ENCODE data around the gene VSTM2L. TPM values are rescaled to one million over a fixed set of nuclear protein-coding genes. Genes with fewer than 3 reads are reported as not detected.

The VSTM2L gene
- total RNA-seq, 2 experiments from 2014 or later = not detected

DNA sequence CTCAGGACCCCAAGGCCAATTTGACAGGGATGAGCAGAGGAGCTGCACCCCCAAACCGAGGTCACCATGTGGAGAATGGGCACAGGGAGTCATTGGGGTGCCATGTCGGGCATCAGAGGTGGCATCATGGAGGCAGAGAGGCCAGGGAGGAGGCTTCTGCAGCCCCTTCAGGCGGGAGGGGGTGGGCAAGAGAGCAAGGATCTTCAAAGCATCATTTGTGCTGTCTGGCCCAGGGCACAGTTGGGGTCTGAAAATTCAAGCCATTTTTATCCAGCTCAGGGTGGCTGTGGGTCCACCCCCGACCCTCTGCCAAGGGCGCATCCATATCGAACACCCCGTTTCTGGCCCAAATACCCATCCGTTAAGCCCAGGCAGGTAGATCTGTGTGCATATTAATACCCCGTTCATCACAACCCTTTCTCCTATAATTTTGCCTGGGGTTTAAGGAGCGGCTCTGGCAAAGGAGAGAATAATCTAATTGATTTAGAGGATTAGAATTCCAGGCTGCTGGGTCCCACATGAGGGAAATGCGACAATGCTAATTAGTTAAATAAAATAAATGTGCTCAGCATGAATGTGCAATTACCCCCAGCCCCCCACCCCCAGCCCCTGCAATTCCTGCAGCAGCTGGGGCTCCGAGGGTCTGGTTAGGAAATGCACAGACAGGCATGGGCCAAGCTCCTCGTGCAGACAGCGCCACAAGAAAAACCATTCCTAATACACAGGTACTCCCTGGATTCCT is 31.9 kb downstream of the VSTM2L start:
- no peak for DNase-seq
- peaks cover 1% of the 10 kb centered on the region for H3K27me3 Mint-ChIP-seq
- no peaks in the 10 kb centered on the region for H3K36me3 Mint-ChIP-seq (ENCODE audit: low read depth)
- no peak overlapping the region for H3K4me3 Mint-ChIP-seq
- no peaks in the 10 kb centered on the region for H3K4me1 Mint-ChIP-seq
- H3K27ac Mint-ChIP-seq = no peak overlapping the region
- H3K9me3 Mint-ChIP-seq = no peaks in the 10 kb centered on the region
- ChIA-PET POLR2A (no interaction called here), CTCF (no interaction called here)

DNA sequence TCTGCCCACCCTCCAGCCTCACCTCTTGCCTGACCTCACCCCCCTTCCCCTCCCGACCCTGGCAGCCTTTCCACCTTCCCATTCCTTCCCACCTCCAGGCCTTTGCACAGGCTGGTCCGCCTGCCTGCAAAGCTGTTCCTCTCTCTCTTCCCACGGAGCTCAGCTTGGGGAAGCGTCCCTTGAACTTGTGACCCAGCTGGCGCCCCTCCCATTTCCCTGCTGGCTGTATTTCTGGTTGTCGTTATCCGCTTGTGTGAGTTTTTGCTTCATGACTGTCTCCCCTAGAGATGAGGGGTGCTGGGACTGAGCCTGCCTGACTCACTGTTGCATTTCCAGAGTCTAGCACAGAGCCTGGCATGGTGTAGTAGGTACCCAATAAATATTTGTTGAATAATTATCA is 32.5 kb downstream of the VSTM2L start:
- ChIA-PET POLR2A (interaction anchor here (0.6 kb wide), 1 partner anchor 70 kb away, joined by 3 read pairs; no protein-coding TSS in a partner anchor), CTCF (interaction anchor here (0.6 kb wide), 1 partner anchor 717 kb away, joined by 3 read pairs; no protein-coding TSS in a partner anchor)
- DNase-seq = no peak

GRCh38 chr20:37936041-37936440 is 33.1 kb downstream of the VSTM2L start:
- POLR2A ChIA-PET = interaction anchor here (0.6 kb wide), 1 partner anchor 70 kb away, joined by 3 read pairs; no protein-coding TSS in a partner anchor
- no peak overlapping the region for H3K27ac Mint-ChIP-seq
- DNase-seq = no peak
- CTCF ChIA-PET = interaction anchor here (0.6 kb wide), 1 partner anchor 716 kb away, joined by 3 read pairs; no protein-coding TSS in a partner anchor
- peaks cover 1% of the 10 kb centered on the region for H3K27me3 Mint-ChIP-seq
- H3K36me3 Mint-ChIP-seq (ENCODE audit: low read depth) = no peaks in the 10 kb centered on the region
- H3K4me1 Mint-ChIP-seq = no peaks in the 10 kb centered on the region
- no peak overlapping the region for H3K4me3 Mint-ChIP-seq
- no peaks in the 10 kb centered on the region for H3K9me3 Mint-ChIP-seq

More for the DNA sequence above, 32.5 kb downstream of the VSTM2L start:
- no peaks in the 10 kb centered on the region for H3K36me3 Mint-ChIP-seq (ENCODE audit: low read depth)
- no peaks in the 10 kb centered on the region for H3K4me1 Mint-ChIP-seq
- no peak overlapping the region for H3K4me3 Mint-ChIP-seq
- peaks cover 1% of the 10 kb centered on the region for H3K27me3 Mint-ChIP-seq
- no peaks in the 10 kb centered on the region for H3K9me3 Mint-ChIP-seq
- no peak overlapping the region for H3K27ac Mint-ChIP-seq

DNA sequence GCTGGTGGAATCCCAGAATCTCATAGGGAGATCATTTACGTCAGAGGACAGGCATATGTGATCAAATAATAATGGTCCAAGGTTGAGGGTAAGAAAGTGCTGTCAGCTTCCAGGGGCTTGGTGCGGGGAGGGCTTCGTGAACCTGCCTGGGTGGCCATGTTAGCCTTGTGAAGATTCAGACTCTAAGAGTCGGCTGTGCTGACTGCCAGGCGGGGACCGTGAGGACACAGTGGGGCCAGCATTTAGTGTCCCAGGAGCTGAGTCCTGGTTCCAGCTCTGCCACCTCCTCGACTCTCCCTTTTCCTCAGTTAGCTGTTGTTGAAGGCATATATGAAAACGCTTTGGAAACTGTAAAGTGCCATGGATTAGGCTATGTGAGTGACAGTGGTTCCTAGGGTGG is 33.5 kb downstream of the VSTM2L start:
- Mint-ChIP-seq H3K36me3 (ENCODE audit: low read depth) (no peaks in the 10 kb centered on the region), H3K4me1 (no peaks in the 10 kb centered on the region), H3K9me3 (no peaks in the 10 kb centered on the region), H3K27ac (no peak overlapping the region), H3K4me3 (no peak overlapping the region), H3K27me3 (peaks cover 1% of the 10 kb centered on the region)
- DNase-seq = no peak
- ChIA-PET POLR2A (no interaction called here), CTCF (no interaction called here)

DNA sequence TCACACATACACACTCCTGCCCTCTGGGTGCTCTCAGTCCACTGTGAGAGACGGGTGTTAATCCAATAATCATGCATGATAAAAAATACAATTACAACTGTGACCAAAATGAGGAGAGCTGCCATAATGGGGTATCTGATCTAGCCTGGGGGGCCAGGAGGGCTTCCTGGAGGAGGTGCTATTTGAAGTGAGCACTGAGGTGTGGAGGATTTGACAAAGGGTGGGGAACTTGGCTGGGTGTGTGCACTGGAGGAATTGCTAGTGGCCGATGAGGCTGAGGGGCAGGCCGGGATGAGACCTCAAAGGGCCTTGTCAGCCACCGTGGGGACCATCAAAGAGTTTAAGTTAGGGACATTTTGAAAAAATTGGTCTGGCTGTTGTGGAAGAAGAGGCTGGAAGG is 34.8 kb downstream of the VSTM2L start:
- no peaks in the 10 kb centered on the region for H3K36me3 Mint-ChIP-seq (ENCODE audit: low read depth)
- no peak for DNase-seq
- H3K4me1 Mint-ChIP-seq = no peaks in the 10 kb centered on the region
- CTCF ChIA-PET = no interaction called here
- no peaks in the 10 kb centered on the region for H3K9me3 Mint-ChIP-seq
- H3K4me3 Mint-ChIP-seq = no peak overlapping the region
- H3K27ac Mint-ChIP-seq = no peak overlapping the region
- H3K27me3 Mint-ChIP-seq = no peaks in the 10 kb centered on the region
- POLR2A ChIA-PET = no interaction called here

- CTCF ChIA-PET = no interaction called here
- no peaks in the 10 kb centered on the region for H3K4me1 Mint-ChIP-seq
- no peak for DNase-seq
- no peaks in the 10 kb centered on the region for H3K27me3 Mint-ChIP-seq
- H3K27ac Mint-ChIP-seq = no peak overlapping the region
- no peak overlapping the region for H3K4me3 Mint-ChIP-seq
- POLR2A ChIA-PET = no interaction called here
- H3K9me3 Mint-ChIP-seq = no peaks in the 10 kb centered on the region
- H3K36me3 Mint-ChIP-seq (ENCODE audit: low read depth) = no peaks in the 10 kb centered on the region
These were observed 35.3 kb downstream of the VSTM2L start for GRCh38 chr20:37938181-37938750.

- Mint-ChIP-seq H3K9me3 (no peaks in the 10 kb centered on the region), H3K4me3 (no peak overlapping the region), H3K27me3 (no peaks in the 10 kb centered on the region), H3K4me1 (no peaks in the 10 kb centered on the region), H3K36me3 (ENCODE audit: low read depth) (no peaks in the 10 kb centered on the region), H3K27ac (no peak overlapping the region)
- CTCF ChIA-PET = no interaction called here
- POLR2A ChIA-PET = no interaction called here
- DNase-seq = no peak
These were observed 36.0 kb downstream of the VSTM2L start for GRCh38 chr20:37938954-37939353.

DNA sequence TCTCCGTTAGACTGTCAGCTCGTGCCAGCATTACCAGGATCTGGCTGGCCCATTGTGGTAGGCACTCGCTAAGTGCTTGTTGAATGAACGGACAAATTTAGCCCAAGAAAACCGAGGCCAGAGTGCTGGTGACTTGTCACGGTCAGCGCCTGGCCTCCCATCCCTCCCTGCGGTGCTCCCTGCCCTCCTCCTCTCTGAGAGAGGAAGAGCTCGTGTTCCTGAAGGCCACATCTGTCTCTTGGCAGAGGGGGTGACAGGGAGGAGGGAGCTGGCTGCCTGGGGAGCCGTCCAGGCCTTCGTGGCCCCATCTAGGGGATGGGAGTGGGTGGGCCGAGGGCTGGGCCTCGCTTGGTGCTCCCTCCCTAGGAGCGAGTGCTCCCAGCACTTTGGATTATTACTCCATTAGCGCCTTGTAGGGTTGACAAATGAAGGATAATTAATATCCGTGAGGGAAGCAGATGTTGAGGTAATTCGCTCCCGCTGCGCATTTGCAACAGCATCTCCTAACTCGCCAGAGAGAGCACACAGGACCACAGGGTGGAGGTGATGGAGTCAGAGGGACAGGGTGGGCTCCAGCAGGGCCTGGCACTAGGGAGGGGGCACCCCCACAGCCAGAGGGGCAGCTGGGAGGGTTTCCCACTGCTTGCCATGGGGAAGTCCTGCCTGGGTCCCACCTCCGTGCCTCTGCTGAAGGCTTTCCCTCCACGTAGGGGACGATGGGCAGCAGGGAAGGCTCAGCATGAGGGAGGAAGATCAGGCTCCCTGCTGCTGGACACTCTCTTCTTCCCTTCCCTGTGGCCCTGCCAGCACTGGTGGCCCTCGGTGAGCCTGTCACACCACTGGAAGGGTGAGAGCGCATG is 37.0 kb downstream of the VSTM2L start:
- Mint-ChIP-seq H3K9me3 (no peaks in the 10 kb centered on the region), H3K4me1 (no peaks in the 10 kb centered on the region), H3K27me3 (no peaks in the 10 kb centered on the region), H3K27ac (no peak overlapping the region), H3K36me3 (ENCODE audit: low read depth) (no peaks in the 10 kb centered on the region), H3K4me3 (no peak overlapping the region)
- POLR2A ChIA-PET = no interaction called here
- DNase-seq = no peak
- CTCF ChIA-PET = no interaction called here

DNA sequence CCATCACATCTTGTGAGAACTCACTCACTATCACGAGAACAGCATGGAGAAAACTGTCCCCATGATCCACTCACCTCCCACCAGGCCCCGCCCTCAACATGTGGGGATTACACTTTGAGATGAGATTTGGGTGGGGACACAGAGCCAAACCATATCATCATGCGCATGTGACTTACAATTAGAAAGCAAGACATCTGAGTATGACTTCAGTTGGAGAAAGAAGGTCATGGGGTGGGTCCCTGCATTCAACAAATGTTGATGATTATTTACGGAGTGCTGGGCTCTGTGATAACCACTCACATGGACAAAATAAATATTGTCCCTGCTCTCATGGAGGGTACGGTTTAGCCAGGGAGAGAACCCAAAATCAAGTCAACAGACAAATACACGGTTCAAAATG is 37.9 kb downstream of the VSTM2L start:
- H3K4me1 Mint-ChIP-seq = no peaks in the 10 kb centered on the region
- H3K36me3 Mint-ChIP-seq (ENCODE audit: low read depth) = no peaks in the 10 kb centered on the region
- H3K27me3 Mint-ChIP-seq = no peaks in the 10 kb centered on the region
- H3K4me3 Mint-ChIP-seq = no peak overlapping the region
- H3K9me3 Mint-ChIP-seq = no peaks in the 10 kb centered on the region
- ChIA-PET POLR2A (no interaction called here), CTCF (no interaction called here)
- no peak overlapping the region for H3K27ac Mint-ChIP-seq
- no peak for DNase-seq

GRCh38 chr20:37941332-37941731 is 38.4 kb downstream of the VSTM2L start:
- Mint-ChIP-seq H3K9me3 (no peaks in the 10 kb centered on the region), H3K27me3 (no peaks in the 10 kb centered on the region), H3K4me3 (no peak overlapping the region), H3K36me3 (ENCODE audit: low read depth) (no peaks in the 10 kb centered on the region), H3K4me1 (no peaks in the 10 kb centered on the region), H3K27ac (no peak overlapping the region)
- no peak for DNase-seq
- POLR2A ChIA-PET = no interaction called here
- CTCF ChIA-PET = interaction anchor here (0.8 to 0.9 kb wide), 2 partner anchors 12 to 463 kb away, joined by 3 read pairs; no protein-coding TSS in a partner anchor

- Mint-ChIP-seq H3K27me3 (no peaks in the 10 kb centered on the region), H3K36me3 (ENCODE audit: low read depth) (no peaks in the 10 kb centered on the region), H3K4me3 (no peak overlapping the region), H3K4me1 (no peaks in the 10 kb centered on the region), H3K27ac (no peak overlapping the region), H3K9me3 (no peaks in the 10 kb centered on the region)
- ChIA-PET POLR2A (no interaction called here), CTCF (interaction anchor here (0.8 to 0.9 kb wide), 2 partner anchors 13 to 464 kb away, joined by 3 read pairs; no protein-coding TSS in a partner anchor)
- no peak for DNase-seq
These were observed 39.1 kb downstream of the VSTM2L start for GRCh38 chr20:37941992-37942391.

GRCh38 chr20:37943033-37943432 is 40.1 kb downstream of the VSTM2L start:
- Mint-ChIP-seq H3K36me3 (ENCODE audit: low read depth) (no peaks in the 10 kb centered on the region), H3K27ac (no peak overlapping the region), H3K9me3 (no peaks in the 10 kb centered on the region), H3K4me3 (no peak overlapping the region), H3K4me1 (no peaks in the 10 kb centered on the region), H3K27me3 (no peaks in the 10 kb centered on the region)
- DNase-seq = no peak
- ChIA-PET POLR2A (no interaction called here), CTCF (no interaction called here)

Data from activated CD4-positive, alpha-beta T cell treated with anti-CD3 and anti-CD28 coated beads, Interleukin-2, amount 10 ng/mL, durations not matched to agents 7 days and 5 days (primary cell).